ENCODE measurements around the gene CSHL1. TPM values are rescaled to one million over a fixed set of nuclear protein-coding genes. Genes with fewer than 3 reads are reported as not detected.

Gene CSHL1
- total RNA-seq, 6 donors from 2014 or later = not detected

- Histone ChIP-seq H3K9me3 (no peaks in the 10 kb centered on the region), H3K4me3 (no peak overlapping the region), H3K36me3 (no peaks in the 10 kb centered on the region), H3K4me1 (no peaks in the 10 kb centered on the region), H3K27ac (no peak overlapping the region), H3K27me3 (no peaks in the 10 kb centered on the region)
- TF ChIP-seq CTCF (IDR thresholded peaks at IDR 0.05) (no peak), POLR2A (IDR thresholded peaks at IDR 0.05) (no peak), POLR2AphosphoS5 (IDR thresholded peaks at IDR 0.05) (no peak), EP300 (IDR thresholded peaks at IDR 0.05) (no peak)
- DNase-seq (no peak), ATAC-seq (ENCODE audit: low FRiP score in 2 of 2) (no peak)
- WGBS, 2 donors = 79 to 83% methylated on average over 4 to 11 of the region's 11 CpGs
These were observed 44.2 kb upstream of the CSHL1 start for GRCh38 chr17:63955232-63955631.

- H3K27me3 ChIP-seq = no peaks in the 10 kb centered on the region
- H3K36me3 ChIP-seq = no peaks in the 10 kb centered on the region
- H3K27ac ChIP-seq = no peak overlapping the region
- WGBS, 2 donors = 60 to 63% methylated on average over 5 to 11 of the region's 11 CpGs
- TF ChIP-seq CTCF (IDR thresholded peaks at IDR 0.05) (no peak), EP300 (IDR thresholded peaks at IDR 0.05) (no peak), POLR2A (IDR thresholded peaks at IDR 0.05) (no peak), POLR2AphosphoS5 (IDR thresholded peaks at IDR 0.05) (no peak)
- H3K9me3 ChIP-seq = no peaks in the 10 kb centered on the region
- ATAC-seq (ENCODE audit: low FRiP score in 2 of 2) (no peak), DNase-seq (no peak)
- no peaks in the 10 kb centered on the region for H3K4me1 ChIP-seq
- no peak overlapping the region for H3K4me3 ChIP-seq
These were observed 43.5 kb upstream of the CSHL1 start for GRCh38 chr17:63954402-63955063.

DNA sequence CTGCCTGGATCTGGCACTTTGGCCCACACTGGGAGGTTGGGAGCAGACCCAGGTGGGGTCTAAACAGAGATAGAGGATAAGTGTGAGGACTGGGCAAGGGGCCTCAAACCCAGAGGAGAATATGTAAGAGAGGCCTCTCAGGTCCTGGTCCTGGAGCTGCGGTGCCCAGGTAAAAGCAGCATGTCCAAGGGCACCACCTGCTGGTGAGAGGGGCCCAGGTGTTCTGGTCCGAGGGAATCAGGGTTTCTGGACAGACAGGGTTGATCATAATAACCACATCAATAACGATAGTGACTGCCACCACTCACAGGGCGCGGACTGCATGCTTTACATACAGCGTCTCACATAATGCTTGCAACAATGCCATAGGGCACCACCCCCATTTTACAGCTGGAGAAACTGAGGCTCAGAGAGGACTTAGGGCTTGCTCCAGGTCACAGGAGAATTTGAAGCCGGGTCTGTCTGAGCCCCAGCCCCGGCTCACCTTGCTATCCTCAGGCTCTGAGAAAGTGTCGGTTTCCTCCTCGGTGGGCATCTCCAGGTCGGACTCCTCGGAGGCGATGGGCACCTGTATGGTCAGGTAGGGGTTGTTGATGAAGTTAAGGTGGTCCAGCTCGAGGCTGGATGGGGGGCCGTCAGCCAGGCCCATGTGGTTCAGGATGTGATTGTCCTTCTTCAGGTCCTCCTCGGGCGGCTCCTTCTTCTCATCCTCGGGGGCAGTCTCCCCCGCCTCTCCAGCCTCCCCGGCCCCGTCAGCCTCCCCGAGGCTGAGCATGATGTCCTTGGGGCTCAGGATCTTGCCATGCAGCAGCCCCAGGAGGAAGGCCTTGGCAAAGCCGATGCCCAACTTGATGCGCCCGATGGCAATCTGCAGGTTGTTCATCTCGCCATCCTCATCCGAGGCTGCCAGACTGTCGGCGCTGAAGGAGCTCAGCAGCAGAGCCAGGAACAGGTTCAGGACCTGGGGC is 40.2 kb upstream of the CSHL1 start:
- ATAC-seq (ENCODE audit: low FRiP score in 2 of 2) = no peak
- Histone ChIP-seq H3K36me3 (no peaks in the 10 kb centered on the region), H3K4me3 (no peak overlapping the region), H3K9me3 (no peaks in the 10 kb centered on the region), H3K27me3 (no peaks in the 10 kb centered on the region), H3K4me1 (peaks cover 4 to 10% (median 6%) of the 10 kb centered on the region in 4 donors), H3K27ac (no peak overlapping the region)
- DNase-seq = peak in 1 of 2 donors; percentile 30
- TF ChIP-seq CTCF (IDR thresholded peaks at IDR 0.05) = peak in 3 of 6 experiments; percentile 23 to 26 (median 25)
- no peak for TF ChIP-seq POLR2A (IDR thresholded peaks at IDR 0.05)
- WGBS, 2 donors = 78 to 91% methylated on average over 8 to 29 of the region's 29 CpGs

- no peak overlapping the region for H3K4me3 ChIP-seq
- no peaks in the 10 kb centered on the region for H3K36me3 ChIP-seq
- ATAC-seq (ENCODE audit: low FRiP score in 2 of 2) = no peak
- TF ChIP-seq POLR2A (IDR thresholded peaks at IDR 0.05) (no peak), CTCF (IDR thresholded peaks at IDR 0.05) (no peak), EP300 (IDR thresholded peaks at IDR 0.05) (no peak), POLR2AphosphoS5 (IDR thresholded peaks at IDR 0.05) (no peak)
- H3K27me3 ChIP-seq = no peaks in the 10 kb centered on the region
- DNase-seq = no peak
- 80 to 83% methylated on average over 18 of the region's 18 CpGs for WGBS, 2 donors
- no peak overlapping the region for H3K27ac ChIP-seq
- peaks cover 5 to 15% (median 10%) of the 10 kb centered on the region in 4 donors for H3K4me1 ChIP-seq
- H3K9me3 ChIP-seq = no peaks in the 10 kb centered on the region
These were observed 38.7 kb upstream of the CSHL1 start for GRCh38 chr17:63949576-63950250.

Data from upper lobe of left lung (tissue), 6 donors.